ENCODE results near the gene BBS9. TPM values are rescaled to one million over a fixed set of nuclear protein-coding genes. Genes with fewer than 3 reads are reported as not detected.

The BBS9 gene
- total and polyA plus RNA-seq, 9 of the 15 experiments (the other 6 are each of a cell fraction or from before 2014, with no cell fraction given): 0.77 to 3.3 (median 2.4) TPM

DNA sequence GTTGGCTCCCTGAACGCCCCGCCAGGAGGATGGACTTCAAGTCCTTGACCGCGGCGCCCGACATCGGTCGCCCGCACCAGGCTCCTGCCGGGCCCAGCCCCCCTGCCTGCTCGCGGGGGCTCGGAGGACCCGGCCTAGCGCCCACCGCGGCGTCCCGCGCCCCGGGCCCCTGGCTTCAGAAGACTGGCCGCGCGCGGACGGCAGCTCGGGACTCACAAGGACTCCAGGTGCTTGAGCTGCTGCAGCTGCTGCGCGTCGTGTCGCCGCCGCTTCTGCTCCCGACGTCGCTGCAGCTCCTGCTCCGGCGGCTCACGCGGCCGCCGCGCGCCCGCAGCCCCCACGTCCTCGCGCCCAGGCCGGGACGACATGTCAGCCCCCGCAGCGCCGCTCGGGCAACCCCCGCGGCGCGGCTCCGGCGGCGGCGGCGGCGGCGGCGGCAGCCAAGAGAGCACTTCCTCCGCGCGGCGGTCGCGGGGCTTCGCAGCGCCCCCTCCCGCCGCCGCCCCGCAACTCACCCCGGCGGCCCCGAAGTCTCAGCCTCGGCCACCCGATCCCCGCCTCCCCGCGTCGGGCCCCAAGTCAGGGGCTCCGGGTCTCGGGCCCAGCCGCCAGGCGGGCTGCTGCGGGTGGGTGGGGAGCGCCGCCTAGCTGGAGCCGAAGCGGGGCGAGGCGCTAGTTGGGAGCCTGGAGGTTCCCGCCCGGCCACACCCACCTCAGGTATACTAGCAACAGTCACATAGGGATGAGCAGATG, 20.2 kb upstream of the BBS9 start, which contains the start of gene RP9 (continued):
- TF ChIP-seq, protein P1, sequence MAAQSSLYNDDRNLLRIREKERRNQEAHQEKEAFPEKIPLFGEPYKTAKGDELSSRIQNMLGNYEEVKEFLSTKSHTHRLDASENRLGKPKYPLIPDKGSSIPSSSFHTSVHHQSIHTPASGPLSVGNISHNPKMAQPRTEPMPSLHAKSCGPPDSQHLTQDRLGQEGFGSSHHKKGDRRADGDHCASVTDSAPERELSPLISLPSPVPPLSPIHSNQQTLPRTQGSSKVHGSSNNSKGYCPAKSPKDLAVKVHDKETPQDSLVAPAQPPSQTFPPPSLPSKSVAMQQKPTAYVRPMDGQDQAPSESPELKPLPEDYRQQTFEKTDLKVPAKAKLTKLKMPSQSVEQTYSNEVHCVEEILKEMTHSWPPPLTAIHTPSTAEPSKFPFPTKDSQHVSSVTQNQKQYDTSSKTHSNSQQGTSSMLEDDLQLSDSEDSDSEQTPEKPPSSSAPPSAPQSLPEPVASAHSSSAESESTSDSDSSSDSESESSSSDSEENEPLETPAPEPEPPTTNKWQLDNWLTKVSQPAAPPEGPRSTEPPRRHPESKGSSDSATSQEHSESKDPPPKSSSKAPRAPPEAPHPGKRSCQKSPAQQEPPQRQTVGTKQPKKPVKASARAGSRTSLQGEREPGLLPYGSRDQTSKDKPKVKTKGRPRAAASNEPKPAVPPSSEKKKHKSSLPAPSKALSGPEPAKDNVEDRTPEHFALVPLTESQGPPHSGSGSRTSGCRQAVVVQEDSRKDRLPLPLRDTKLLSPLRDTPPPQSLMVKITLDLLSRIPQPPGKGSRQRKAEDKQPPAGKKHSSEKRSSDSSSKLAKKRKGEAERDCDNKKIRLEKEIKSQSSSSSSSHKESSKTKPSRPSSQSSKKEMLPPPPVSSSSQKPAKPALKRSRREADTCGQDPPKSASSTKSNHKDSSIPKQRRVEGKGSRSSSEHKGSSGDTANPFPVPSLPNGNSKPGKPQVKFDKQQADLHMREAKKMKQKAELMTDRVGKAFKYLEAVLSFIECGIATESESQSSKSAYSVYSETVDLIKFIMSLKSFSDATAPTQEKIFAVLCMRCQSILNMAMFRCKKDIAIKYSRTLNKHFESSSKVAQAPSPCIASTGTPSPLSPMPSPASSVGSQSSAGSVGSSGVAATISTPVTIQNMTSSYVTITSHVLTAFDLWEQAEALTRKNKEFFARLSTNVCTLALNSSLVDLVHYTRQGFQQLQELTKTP (IDR thresholded peaks at IDR 0.05; ENCODE audit: low read depth in 1 of 2, partially characterized antibody in 2 of 2): no peak
- TF ChIP-seq CBFA2T2 (conservative IDR thresholded peaks at IDR 0.05) (no peak), CHD1 (IDR thresholded peaks at IDR 0.05; ENCODE audit: low read length) (peak; percentile 38), TAL1 (IDR thresholded peaks at IDR 0.05) (no peak), NUFIP1 (IDR thresholded peaks at IDR 0.05; ENCODE audit: partially characterized antibody) (no peak), HNRNPLL (IDR thresholded peaks at IDR 0.05; ENCODE audit: low read depth, low read length, poor library complexity, severe bottlenecking) (no peak), TAF1 (IDR thresholded peaks at IDR 0.05; ENCODE audit: control insufficient read depth, extremely low read depth, insufficient read depth, low read length, severe bottlenecking) (peak; percentile 74), ZNF174 (CRISPR knock-in tag; IDR thresholded peaks at IDR 0.05) (no peak), IRF2 (CRISPR knock-in tag; IDR thresholded peaks at IDR 0.05) (no peak), ZNF175 (CRISPR knock-in tag; IDR thresholded peaks at IDR 0.05; ENCODE audit: low read depth) (no peak), MTA3 (IDR thresholded peaks at IDR 0.05; ENCODE audit: borderline replicate concordance) (peak; percentile 40; the same call in 1 of the 2 replicates), MAZ (CRISPR knock-in tag; conservative IDR thresholded peaks at IDR 0.05 in 1 of 2, IDR thresholded peaks at IDR 0.05 in 1 of 2) (peak; percentile 35 to 59; a peak in 1 of 4 replicates), BRCA1 (IDR thresholded peaks at IDR 0.05) (no peak), BRCA1 (CRISPR knock-in tag; IDR thresholded peaks at IDR 0.05) (no peak), KLF6 (CRISPR knock-in tag; IDR thresholded peaks at IDR 0.05; ENCODE audit: borderline replicate concordance) (no peak), SREBF1 (IDR thresholded peaks at IDR 0.05; ENCODE audit: borderline replicate concordance, low read depth, low read length) (no peak), SRSF7 (optimal IDR thresholded peaks at IDR 0.05; ENCODE audit: low read depth, low read length) (no peak), ELF1 (tag; IDR thresholded peaks at IDR 0.05) (peak; percentile 32; the same call in 1 of the 2 replicates), ETV6 (IDR thresholded peaks at IDR 0.05; ENCODE audit: borderline replicate concordance in 1 of 2, low read depth in 2 of 2, low read length in 1 of 2) (no peak), ETV6 (CRISPR knock-in tag; IDR thresholded peaks at IDR 0.05; ENCODE audit: borderline replicate concordance) (no peak), FOXM1 (IDR thresholded peaks at IDR 0.05; ENCODE audit: low read depth) (no peak), FOXM1 (CRISPR knock-in tag; IDR thresholded peaks at IDR 0.05; ENCODE audit: low read depth) (0 out of 2 replicates have a peak, but pooled peaks have one; percentile 68), EHMT2 (IDR thresholded peaks at IDR 0.05) (no peak), CHD4 (IDR thresholded peaks at IDR 0.05; ENCODE audit: insufficient read depth, insufficient replicate concordance, low read depth, low read length, poor library complexity, severe bottlenecking) (no peak)
- TF ChIP-seq, protein P2, sequence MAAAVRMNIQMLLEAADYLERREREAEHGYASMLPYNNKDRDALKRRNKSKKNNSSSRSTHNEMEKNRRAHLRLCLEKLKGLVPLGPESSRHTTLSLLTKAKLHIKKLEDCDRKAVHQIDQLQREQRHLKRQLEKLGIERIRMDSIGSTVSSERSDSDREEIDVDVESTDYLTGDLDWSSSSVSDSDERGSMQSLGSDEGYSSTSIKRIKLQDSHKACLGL (CRISPR knock-in tag; IDR thresholded peaks at IDR 0.05; ENCODE audit: borderline replicate concordance, poor library complexity, severe bottlenecking): no peak

Measured in K562 (cell line).